GM12878 (cell line): Measurements from ENCODE around the gene HLA-DQB1. TPM values are rescaled to one million over a fixed set of nuclear protein-coding genes. Genes with fewer than 3 reads are reported as not detected.

Experiments
- ATAC-seq: fragments of 200-7000 bp; cut with Tn5 transposase; 3 replicates; pipeline ENCODE4 v1.9.1; 2020; ENCODE audit warnings: mild to moderate bottlenecking, moderate library complexity
- BruUV-seq: library from RNA; stranded (reverse); fragments of 400-500 nt; replicated peaks from 2 replicates; lab custom pipeline; 2021; lab: Mats Ljungman, UMichigan
- CTCF ChIA-PET: fragments of 300-600 bp; sonication (Branson Sonifier 250); formaldehyde crosslinking; extraction: SDS; loops from one replicate; lab custom pipeline; 2021; ENCODE audit warnings: inconsistent platforms; lab: Yijun Ruan, JAX
- POLR2A ChIA-PET: fragments of 350-600 bp; formaldehyde crosslinking; extraction: SDS; loops from one replicate; lab custom pipeline; 2021; ENCODE audit warnings: inconsistent platforms; lab: Charles Lee
- RAD21 ChIA-PET: fragments of 300-600 bp; sonication (Branson Sonifier 250); formaldehyde crosslinking; loops from one replicate; lab custom pipeline; 2023; ENCODE audit warnings: antibody characterized with exemption; ENCODE audit not compliant: unreplicated experiment; lab: Charles Lee
- SMC1A ChIA-PET: fragments of 300-600 bp; sonication (Branson Sonifier 250); formaldehyde crosslinking; loops from one replicate; lab custom pipeline; 2023; ENCODE audit not compliant: unreplicated experiment, uncharacterized antibody; lab: Charles Lee
- DNase-seq: peaks from one replicate; pipeline ENCODE4 v3.0.0-alpha.2; 2011; ENCODE audit warnings: low read depth, low spot score
- FAIRE-seq: peaks from 3 replicates; lab custom pipeline; 2011; peaks lifted over from hg19 to GRCh38; lab: Jason Lieb, UNC
- H2AFZ ChIP-seq: 2 replicates; pipeline ENCODE4 v1.6.0; 2011; ENCODE audit warnings: low read depth, low read length, control low read depth; ENCODE audit not compliant: control insufficient read depth
- H3K27ac ChIP-seq: 2 replicates; pipeline ENCODE4 v1.5.1; 2011; ENCODE audit warnings: control low read depth; ENCODE audit not compliant: control insufficient read depth, insufficient read depth
- H3K27me3 ChIP-seq, 2 experiments: replicated peaks in 1 of 2; 2 replicates each; pipeline versions ENCODE4 v1.6.0 to v1.6.1; 2011; ENCODE audit warnings: low read length in 1 of 2; ENCODE audit not compliant: control insufficient read depth in 2 of 2, insufficient read depth in 2 of 2
- H3K36me3 ChIP-seq, 2 experiments: 2 replicates each; pipeline ENCODE4 v1.5.1; 2011; ENCODE audit warnings: low read length in 1 of 2; ENCODE audit not compliant: control insufficient read depth in 2 of 2, insufficient read depth in 2 of 2
- H3K4me1 ChIP-seq: 2 replicates; pipeline ENCODE4 v1.6.1; 2011; ENCODE audit warnings: mild to moderate bottlenecking, low read length, moderate library complexity, mixed read lengths; ENCODE audit not compliant: control insufficient read depth, insufficient read depth
- H3K4me2 ChIP-seq: 2 replicates; pipeline ENCODE4 v1.6.0; 2011; ENCODE audit warnings: control low read depth; ENCODE audit not compliant: control insufficient read depth, insufficient read depth
- H3K4me3 ChIP-seq: fragments of 200-600 bp; sonication (generic); 2 replicates; pipeline ENCODE4 v1.5.1; 2016
- H3K79me2 ChIP-seq: 2 replicates; pipeline ENCODE4 v1.6.0; 2011; ENCODE audit warnings: low read length; ENCODE audit not compliant: control insufficient read depth, insufficient read depth
- H3K9ac ChIP-seq: 2 replicates; pipeline ENCODE4 v1.8.0; 2011; ENCODE audit warnings: low read length, control low read depth, mixed read lengths; ENCODE audit not compliant: control insufficient read depth, insufficient read depth
- H3K9me3 ChIP-seq: replicated peaks from 3 replicates; pipeline ENCODE4 v1.5.1; 2011; ENCODE audit warnings: mild to moderate bottlenecking, low read length; ENCODE audit not compliant: control insufficient read depth, insufficient read depth
- H4K20me1 ChIP-seq: 2 replicates; pipeline ENCODE4 v1.6.0; 2011; ENCODE audit not compliant: control insufficient read depth, insufficient read depth
- ATF7 ChIP-seq: fragments of 450-650 bp; IDR thresholded peaks from 2 replicates; pipeline ENCODE4 v1.6.1; 2016; ENCODE audit warnings: low read depth, mild to moderate bottlenecking
- CHD2 ChIP-seq: IDR thresholded peaks from 2 replicates; pipeline ENCODE4 v1.6.1; 2011; ENCODE audit warnings: low read depth, low read length, improper control_type of control experiment, borderline replicate concordance
- MYC ChIP-seq: IDR thresholded peaks from 2 replicates; pipeline ENCODE4 v1.6.1; 2011; ENCODE audit warnings: mild to moderate bottlenecking, low read length, moderate library complexity, inconsistent platforms; ENCODE audit not compliant: insufficient read depth, insufficient replicate concordance, insufficient read length, severe bottlenecking
- PAX8 ChIP-seq: fragments of 450-650 bp; IDR thresholded peaks from 2 replicates; pipeline ENCODE4 v1.6.1; 2017; ENCODE audit warnings: mild to moderate bottlenecking, moderate library complexity
- PML ChIP-seq: IDR thresholded peaks from 2 replicates; pipeline ENCODE4 v1.6.1; 2012; ENCODE audit warnings: low read length, inconsistent platforms
- SP1 ChIP-seq: IDR thresholded peaks from one replicate; pipeline ENCODE4 v1.6.1; 2011; ENCODE audit warnings: low read depth, low read length
- WGBS: methylation state at CpG from one replicate; pipeline ENCODE4 v1.1.6; 2016; ENCODE audit warnings: low lambda C conversion rate; ENCODE audit not compliant: insufficient replicate concordance, insufficient coverage; ENCODE audit errors: missing lambda C conversion rate; 5-methylcytosine and 5-hydroxymethylcytosine counted together
- in situ Hi-C: fragments of 300-500 bp; cut with MboI; formaldehyde crosslinking; loops from 9 replicates; pipeline ENCODE4 v1.14.3; 2018; ENCODE audit warnings: mixed read lengths
- intact Hi-C: fragments of 100-400 bp; cut with micrococcal nuclease; formaldehyde crosslinking; loops from one replicate; pipeline ENCODE4 v1.14.2; 2022; ENCODE audit not compliant: unreplicated experiment
- polyA plus RNA-seq, 11 experiments: library from polyadenylated mRNA; depleted of rRNA in 4 of 11; unstranded in 6 of 11; stranded (reverse) in 5 of 11; fragments of >200 nt; fragmentation: Nextera tagmentation in 4 of 11; fragmentation: Illumina TruSeq in 1 of 11; extraction: Ambion mirVana in 4 of 11; extraction: Trizol in 1 of 11; gene quantifications; 1 replicate in 1 of 11; 2 replicates in 10 of 11; pipeline versions ENCODE4 v1.2.1 to v1.2.3, GENCODE V29; 2011 to 2016; ENCODE audit warnings: inconsistent platforms in 2 of 11, missing spikeins in 2 of 11, low read depth in 1 of 11
- total RNA-seq, 4 experiments: library from RNA; depleted of rRNA in 3 of 4; stranded (reverse); fragments of >200 nt in 3 of 4; fragmentation: Illumina TruSeq in 1 of 4; extraction: Trizol in 1 of 4; gene quantifications; 2 replicates each; pipeline versions ENCODE4 v1.2.1 to v1.2.3, GENCODE V29; 2013 to 2021
- TF ChIP-seq, protein P1 (sequence below): IDR thresholded peaks from 2 replicates; pipeline ENCODE4 v1.6.1; 2012; ENCODE audit warnings: improper control_type of control experiment, low read depth, low read length; ENCODE audit not compliant: insufficient replicate concordance

The HLA-DQB1 gene
- total and polyA plus RNA-seq, 10 of the 15 experiments (the other 5 are each of a cell fraction or from before 2014, with no cell fraction given): 38.1 to 403 (median 91.4) TPM

DNA sequence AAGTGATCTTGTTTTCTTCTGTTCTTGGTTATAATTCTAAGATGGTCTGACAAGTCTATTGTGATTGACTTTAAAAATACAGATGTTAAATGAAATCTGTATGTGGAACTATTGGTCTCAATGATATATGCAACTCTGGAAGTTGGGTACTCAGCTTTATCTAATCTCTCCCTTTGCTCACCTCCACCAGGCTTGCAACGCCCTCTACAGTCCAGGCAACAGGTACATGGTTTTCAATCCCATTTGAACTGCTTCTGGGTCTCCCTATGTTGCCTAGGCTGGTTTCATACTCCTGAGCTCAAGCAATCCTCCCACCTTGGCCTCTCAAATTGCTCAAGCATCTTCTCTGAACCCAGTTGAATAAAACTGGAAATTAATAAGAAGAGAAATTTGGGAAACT lies 25.6 kb upstream of the HLA-DQB1 start (continued):
- TF ChIP-seq, protein P1, sequence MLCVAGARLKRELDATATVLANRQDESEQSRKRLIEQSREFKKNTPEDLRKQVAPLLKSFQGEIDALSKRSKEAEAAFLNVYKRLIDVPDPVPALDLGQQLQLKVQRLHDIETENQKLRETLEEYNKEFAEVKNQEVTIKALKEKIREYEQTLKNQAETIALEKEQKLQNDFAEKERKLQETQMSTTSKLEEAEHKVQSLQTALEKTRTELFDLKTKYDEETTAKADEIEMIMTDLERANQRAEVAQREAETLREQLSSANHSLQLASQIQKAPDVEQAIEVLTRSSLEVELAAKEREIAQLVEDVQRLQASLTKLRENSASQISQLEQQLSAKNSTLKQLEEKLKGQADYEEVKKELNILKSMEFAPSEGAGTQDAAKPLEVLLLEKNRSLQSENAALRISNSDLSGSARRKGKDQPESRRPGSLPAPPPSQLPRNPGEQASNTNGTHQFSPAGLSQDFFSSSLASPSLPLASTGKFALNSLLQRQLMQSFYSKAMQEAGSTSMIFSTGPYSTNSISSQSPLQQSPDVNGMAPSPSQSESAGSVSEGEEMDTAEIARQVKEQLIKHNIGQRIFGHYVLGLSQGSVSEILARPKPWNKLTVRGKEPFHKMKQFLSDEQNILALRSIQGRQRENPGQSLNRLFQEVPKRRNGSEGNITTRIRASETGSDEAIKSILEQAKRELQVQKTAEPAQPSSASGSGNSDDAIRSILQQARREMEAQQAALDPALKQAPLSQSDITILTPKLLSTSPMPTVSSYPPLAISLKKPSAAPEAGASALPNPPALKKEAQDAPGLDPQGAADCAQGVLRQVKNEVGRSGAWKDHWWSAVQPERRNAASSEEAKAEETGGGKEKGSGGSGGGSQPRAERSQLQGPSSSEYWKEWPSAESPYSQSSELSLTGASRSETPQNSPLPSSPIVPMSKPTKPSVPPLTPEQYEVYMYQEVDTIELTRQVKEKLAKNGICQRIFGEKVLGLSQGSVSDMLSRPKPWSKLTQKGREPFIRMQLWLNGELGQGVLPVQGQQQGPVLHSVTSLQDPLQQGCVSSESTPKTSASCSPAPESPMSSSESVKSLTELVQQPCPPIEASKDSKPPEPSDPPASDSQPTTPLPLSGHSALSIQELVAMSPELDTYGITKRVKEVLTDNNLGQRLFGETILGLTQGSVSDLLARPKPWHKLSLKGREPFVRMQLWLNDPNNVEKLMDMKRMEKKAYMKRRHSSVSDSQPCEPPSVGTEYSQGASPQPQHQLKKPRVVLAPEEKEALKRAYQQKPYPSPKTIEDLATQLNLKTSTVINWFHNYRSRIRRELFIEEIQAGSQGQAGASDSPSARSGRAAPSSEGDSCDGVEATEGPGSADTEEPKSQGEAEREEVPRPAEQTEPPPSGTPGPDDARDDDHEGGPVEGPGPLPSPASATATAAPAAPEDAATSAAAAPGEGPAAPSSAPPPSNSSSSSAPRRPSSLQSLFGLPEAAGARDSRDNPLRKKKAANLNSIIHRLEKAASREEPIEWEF: no peak

DNA sequence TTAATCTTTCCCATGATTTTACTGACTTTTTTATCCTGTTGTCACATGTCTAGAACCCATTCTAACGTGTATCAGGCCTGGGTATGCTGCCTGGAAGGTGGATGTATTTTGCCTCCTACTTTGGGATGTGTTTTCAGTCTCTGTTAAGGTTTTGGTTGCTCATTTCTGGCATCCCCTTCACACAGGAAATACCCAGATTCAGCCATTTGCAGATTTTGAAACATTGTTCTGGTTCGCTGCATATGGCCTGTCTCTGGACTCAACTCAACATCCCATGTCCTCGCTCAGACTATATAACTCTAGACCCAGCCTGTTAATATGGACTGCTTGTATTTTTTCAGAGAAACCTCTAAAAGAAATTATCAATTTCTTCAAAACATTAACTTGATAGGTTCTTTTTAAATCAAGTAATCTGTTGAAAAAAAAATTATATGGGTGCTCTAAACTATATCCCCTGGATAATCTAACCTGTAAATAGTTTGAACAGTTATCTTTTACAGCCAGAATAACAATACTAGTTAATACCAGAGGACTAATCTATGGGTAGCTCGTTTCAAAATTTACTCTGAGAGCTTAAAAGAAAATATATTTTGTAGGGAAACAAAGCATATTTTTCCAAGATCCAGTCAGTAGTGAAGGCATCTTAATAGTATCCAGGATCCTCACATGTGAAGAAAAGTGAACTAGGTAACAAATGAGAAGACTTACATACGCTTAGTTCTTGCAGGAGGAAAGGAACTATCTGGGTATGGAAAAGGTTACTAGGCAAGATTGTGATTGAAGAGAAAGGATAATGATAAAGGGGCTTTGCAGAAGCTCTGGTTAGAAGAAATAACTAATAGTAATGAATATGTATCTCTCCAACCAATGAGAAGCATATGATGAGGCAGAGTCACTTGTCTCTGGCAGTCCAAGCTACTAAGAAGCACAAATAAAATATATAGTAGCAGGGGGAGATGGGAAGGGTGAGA lies 23.4 kb upstream of the HLA-DQB1 start:
- ATAC-seq: peak; percentile 84
- no peak overlapping the region for H3K9ac ChIP-seq
- no peak overlapping the region for H2AFZ ChIP-seq
- DNase-seq: peak; percentile 79
- peak; percentile 61 for FAIRE-seq
- ChIA-PET CTCF (interaction anchor here (0.7 to 3.7 kb wide), 17 partner anchors 12 to 275 kb away, joined by 3 to 125 read pairs (median 5); partner anchors contain the start of gene HLA-DRA), SMC1A (interaction anchor here (0.7 to 8.6 kb wide), 28 partner anchors 11 to 275 kb away, joined by 3 to 154 read pairs (median 4); partner anchors contain the start of genes HLA-DQA1, HLA-DQB1, HLA-DRA and TAP2), POLR2A (interaction anchor here (0.7 to 6.4 kb wide), 17 partner anchors 22 to 259 kb away, joined by 3 to 130 read pairs (median 4); partner anchors contain the start of genes HLA-DQA1, HLA-DQB1, HLA-DRA and HLA-DRB1), RAD21 (interaction anchor here (0.7 to 3.9 kb wide), 25 partner anchors 11 to 275 kb away, joined by 3 to 119 read pairs (median 4); partner anchors contain the start of genes HLA-DQA1, HLA-DQB1, HLA-DRA and HLA-DRB1)
- no peaks in the 10 kb centered on the region for H4K20me1 ChIP-seq
- H3K9me3 ChIP-seq: no peaks in the 10 kb centered on the region
- 2% methylated on average over 5 of the region's 5 CpGs for WGBS
- in situ Hi-C loops (no loop called here), intact Hi-C loops (loop anchor here (1.0 to 2.0 kb wide), 2 partner anchors 68 to 251 kb away; partner anchors contain the start of gene HLA-DRA)
- H3K4me1 ChIP-seq: peaks cover 25% of the 10 kb centered on the region
- no peaks in the 10 kb centered on the region for H3K27me3 ChIP-seq
- H3K36me3 ChIP-seq: no peaks in the 10 kb centered on the region
- BruUV-seq: TSS peak; percentile 100
- H3K4me2 ChIP-seq: peak overlapping the region; percentile 40
- H3K27ac ChIP-seq: peak overlapping the region; percentile 65
- 0 out of 2 replicates have a peak, but pooled peaks cover 2% of the 10 kb centered on the region for H3K79me2 ChIP-seq
- 0 out of 2 replicates have a peak overlapping the region, but pooled peaks have one; percentile 14 for H3K4me3 ChIP-seq
- TF ChIP-seq CHD2 (peak; percentile 41; the same call in 1 of the 2 replicates), PAX8 (peak; percentile 82; the same call in 1 of the 2 replicates), PML (peak; percentile 87; the same call in 1 of the 2 replicates), MYC (no peak), ATF7 (no peak), SP1 (no peak)
- TF ChIP-seq, protein P1: no peak
